SK-N-MC (cell line): ENCODE data around the gene CD300LF.

Experiments used
- DNase-seq: peaks from one replicate; pipeline ENCODE4 v3.0.0-alpha.2; 2011; ENCODE audit warnings: low read depth, low spot score
- H3K27ac ChIP-seq: fragments of 200-600 bp; sonication (generic); 2 replicates; pipeline ENCODE4 v1.5.1; 2016; ENCODE audit warnings: mixed run types
- H3K36me3 ChIP-seq: fragments of 200-600 bp; sonication (generic); 2 replicates; pipeline ENCODE4 v1.6.1; 2017; ENCODE audit warnings: antibody characterized with exemption, low read length, mixed read lengths; ENCODE audit not compliant: insufficient read depth
- H3K4me3 ChIP-seq: fragments of 200-600 bp; sonication (generic); 2 replicates; pipeline ENCODE4 v1.5.1; 2016
- H3K9ac ChIP-seq: fragments of 200-600 bp; sonication (generic); 2 replicates; pipeline ENCODE4 v1.8.0; 2017; ENCODE audit warnings: mixed run types, mixed read lengths; ENCODE audit not compliant: insufficient read length
- H3K9me3 ChIP-seq: fragments of 200-600 bp; sonication (generic); 2 replicates; pipeline ENCODE4 v1.6.1; 2017; ENCODE audit warnings: low read depth, mild to moderate bottlenecking, antibody characterized with exemption, low read length, moderate library complexity, mixed read lengths
- EZH2 ChIP-seq: fragments of 200-600 bp; sonication (generic); IDR thresholded peaks from one replicate; pipeline ENCODE4 v1.6.1; 2017; ENCODE audit warnings: antibody characterized with exemption
- FOXP2 ChIP-seq: optimal IDR thresholded peaks from 2 replicates; pipeline ENCODE3; 2011; ENCODE audit warnings: mild to moderate bottlenecking, moderate library complexity; ENCODE audit not compliant: insufficient read depth; ENCODE audit errors: extremely low read length, control extremely low read depth
- POLR2AphosphoS5 ChIP-seq: IDR thresholded peaks from 2 replicates; pipeline ENCODE4 v1.6.1; 2012; ENCODE audit warnings: mild to moderate bottlenecking, low read depth, low read length, borderline replicate concordance

CD300LF gene

GRCh38 chr17:74743755-74744154, 31.0 kb upstream of the CD300LF start:
- Histone ChIP-seq H3K4me3 (no peak overlapping the region), H3K27ac (no peak overlapping the region), H3K36me3 (no peaks in the 10 kb centered on the region), H3K9me3 (no peaks in the 10 kb centered on the region), H3K9ac (no peak overlapping the region)
- TF ChIP-seq EZH2 (no peak), POLR2AphosphoS5 (no peak), FOXP2 (no peak)
- DNase-seq: no peak

GRCh38 chr17:74742978-74743545, 30.3 kb upstream of the CD300LF start:
- H3K9me3 ChIP-seq: no peaks in the 10 kb centered on the region
- DNase-seq: no peak
- H3K27ac ChIP-seq: no peak overlapping the region
- no peak overlapping the region for H3K9ac ChIP-seq
- TF ChIP-seq FOXP2: no peak
- no peaks in the 10 kb centered on the region for H3K36me3 ChIP-seq
- H3K4me3 ChIP-seq: no peak overlapping the region

- Histone ChIP-seq H3K36me3 (no peaks in the 10 kb centered on the region), H3K9me3 (no peaks in the 10 kb centered on the region), H3K4me3 (no peak overlapping the region), H3K9ac (no peak overlapping the region), H3K27ac (no peak overlapping the region)
- TF ChIP-seq POLR2AphosphoS5 (no peak), FOXP2 (no peak), EZH2 (no peak)
- no peak for DNase-seq
Observed at GRCh38 chr17:74742153-74742515, 29.4 kb upstream of the CD300LF start.

- Histone ChIP-seq H3K36me3 (no peaks in the 10 kb centered on the region), H3K4me3 (no peak overlapping the region), H3K27ac (no peak overlapping the region), H3K9ac (no peak overlapping the region), H3K9me3 (no peaks in the 10 kb centered on the region)
- no peak for TF ChIP-seq EZH2
- TF ChIP-seq POLR2AphosphoS5: no peak
- no peak for TF ChIP-seq FOXP2
- no peak for DNase-seq
Observed at GRCh38 chr17:74740641-74741387, 28.1 kb upstream of the CD300LF start.

DNA sequence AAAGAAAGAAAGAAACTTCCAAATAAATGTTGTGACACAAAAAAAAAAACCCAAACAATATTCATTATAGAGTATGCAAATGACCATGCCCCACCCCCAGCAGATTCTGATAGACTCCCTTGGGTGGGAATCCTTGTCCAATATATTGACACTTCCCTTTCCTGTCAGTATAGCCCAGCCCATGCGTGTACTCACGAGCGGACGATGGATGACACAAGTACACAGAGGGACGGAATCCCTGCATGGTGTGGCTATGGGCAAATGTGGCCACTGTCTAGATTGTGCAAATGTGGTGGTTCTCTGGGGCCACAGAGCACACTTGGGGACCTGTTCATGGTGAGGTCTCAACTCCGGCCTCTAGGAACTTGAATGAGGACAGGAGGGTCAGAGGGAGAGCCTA, 27.4 kb upstream of the CD300LF start:
- H3K36me3 ChIP-seq: no peaks in the 10 kb centered on the region
- no peaks in the 10 kb centered on the region for H3K9me3 ChIP-seq
- no peak for DNase-seq
- TF ChIP-seq POLR2AphosphoS5 (no peak), EZH2 (no peak), FOXP2 (no peak)
- no peak overlapping the region for H3K9ac ChIP-seq
- H3K4me3 ChIP-seq: no peak overlapping the region
- H3K27ac ChIP-seq: no peak overlapping the region

GRCh38 chr17:74739227-74739831, 26.6 kb upstream of the CD300LF start:
- Histone ChIP-seq H3K4me3 (no peak overlapping the region), H3K36me3 (no peaks in the 10 kb centered on the region), H3K9me3 (no peaks in the 10 kb centered on the region), H3K27ac (no peak overlapping the region), H3K9ac (no peak overlapping the region)
- DNase-seq: no peak
- TF ChIP-seq EZH2: no peak
- no peak for TF ChIP-seq POLR2AphosphoS5

DNA sequence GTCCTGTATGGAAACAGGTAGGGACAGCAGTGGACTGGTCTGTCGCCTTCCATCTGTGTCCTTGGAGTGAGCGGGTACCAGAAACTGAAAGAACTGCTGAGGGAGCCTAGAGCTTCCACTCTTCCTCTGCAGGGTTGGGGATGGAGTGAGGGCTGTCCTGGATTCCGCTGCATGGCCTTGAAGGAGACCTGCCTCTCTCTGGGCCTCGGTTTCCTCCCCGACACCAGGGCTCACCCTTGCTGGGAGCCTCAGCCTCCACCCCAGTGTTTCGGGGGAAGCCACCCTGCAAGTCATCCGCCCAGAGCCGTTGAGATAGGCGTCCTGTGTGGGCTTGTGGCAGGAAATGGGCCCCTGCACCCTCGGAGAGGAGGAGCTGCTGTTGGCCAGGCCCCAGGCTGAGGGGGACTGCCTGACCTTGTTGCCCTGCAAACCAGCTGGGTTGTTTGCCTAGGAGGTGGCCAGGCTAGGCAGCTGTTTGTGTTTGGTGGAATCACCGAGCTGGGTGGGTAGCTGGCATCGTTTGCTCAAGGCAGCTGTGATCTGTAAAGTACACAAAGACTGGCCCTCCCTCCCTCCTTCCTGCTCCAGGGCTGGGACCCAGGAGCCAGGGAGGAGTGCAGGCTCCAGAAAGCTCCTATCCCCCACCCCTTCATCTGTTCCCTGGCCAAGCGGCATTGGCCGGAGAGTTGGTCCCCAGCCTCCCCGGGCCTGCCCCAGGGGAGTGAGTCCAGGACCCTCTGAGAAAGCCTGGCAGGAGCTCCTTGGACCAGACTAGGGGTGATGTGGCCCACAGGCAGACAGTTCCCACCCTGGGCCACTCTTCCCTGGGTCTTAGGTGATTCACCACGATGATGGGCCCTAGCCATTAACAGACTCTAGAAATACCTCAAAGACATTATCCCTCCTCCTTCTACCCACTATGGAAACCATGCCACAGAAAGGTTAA, 25.6 kb upstream of the CD300LF start:
- no peaks in the 10 kb centered on the region for H3K9me3 ChIP-seq
- H3K9ac ChIP-seq: no peak overlapping the region
- no peaks in the 10 kb centered on the region for H3K36me3 ChIP-seq
- TF ChIP-seq FOXP2 (no peak), POLR2AphosphoS5 (no peak), EZH2 (no peak)
- no peak overlapping the region for H3K4me3 ChIP-seq
- no peak overlapping the region for H3K27ac ChIP-seq
- no peak for DNase-seq

GRCh38 chr17:74737299-74738050, 24.8 kb upstream of the CD300LF start:
- no peaks in the 10 kb centered on the region for H3K9me3 ChIP-seq
- H3K27ac ChIP-seq: no peak overlapping the region
- peak overlapping the region; percentile 38 for H3K4me3 ChIP-seq
- H3K36me3 ChIP-seq: no peaks in the 10 kb centered on the region
- no peak for DNase-seq
- no peak overlapping the region for H3K9ac ChIP-seq
- TF ChIP-seq FOXP2: no peak
- peak; percentile 18 for TF ChIP-seq EZH2
